Stimulated activated CD4-positive, alpha-beta T cell treated with anti-CD3 and anti-CD28 coated beads, Interleukin-1b, Interleukin-23, amount 100 ng/mL, for 24 hours (primary cell): Measurements from ENCODE around the gene TNRC18.
"Not testable (repeated sequence)": the region's sequence is repeated elsewhere in the genome, so short reads cannot be mapped to it uniquely, and the experiment has no call there.

Experiments
- DNase-seq, 4 experiments: peaks; one replicate each; pipeline ENCODE4 v3.0.0-alpha.2; 2020; ENCODE audit warnings: low read depth in 4 of 4, low spot score in 1 of 4

The TNRC18 gene

GRCh38 chr7:5380350-5381070, 43.1 kb downstream of the TNRC18 start:
- DNase-seq = no peak

- no peak for DNase-seq
These were observed 44.1 kb downstream of the TNRC18 start for GRCh38 chr7:5379546-5379945.

- DNase-seq = no peak
These were observed 45.8 kb downstream of the TNRC18 start for GRCh38 chr7:5377816-5378215.

GRCh38 chr7:5377279-5377678, 46.4 kb downstream of the TNRC18 start:
- no peak for DNase-seq

GRCh38 chr7:5375925-5376324, 47.7 kb downstream of the TNRC18 start:
- no peak for DNase-seq

GRCh38 chr7:5374464-5374863, 49.2 kb downstream of the TNRC18 start:
- DNase-seq = no peak

- DNase-seq = no peak
These were observed 50.3 kb downstream of the TNRC18 start for GRCh38 chr7:5373300-5373699.

GRCh38 chr7:5370454-5371353, 52.9 kb downstream of the TNRC18 start:
- no peak for DNase-seq

GRCh38 chr7:5367661-5368060, 56.0 kb downstream of the TNRC18 start:
- no peak for DNase-seq

- DNase-seq = peak; percentile 7 to 37 (median 12)
These were observed 57.5 kb downstream of the TNRC18 start for GRCh38 chr7:5365976-5366625.

GRCh38 chr7:5363729-5364128, 59.9 kb downstream of the TNRC18 start:
- DNase-seq = no peak

- DNase-seq = no peak
These were observed 61.2 kb downstream of the TNRC18 start for GRCh38 chr7:5362466-5362865.

GRCh38 chr7:5361446-5362127, 62.0 kb downstream of the TNRC18 start:
- DNase-seq = no peak

GRCh38 chr7:5360971-5361370, 62.7 kb downstream of the TNRC18 start:
- DNase-seq = no peak

- no peak for DNase-seq
These were observed 63.2 kb downstream of the TNRC18 start for GRCh38 chr7:5360451-5360850.

GRCh38 chr7:5360021-5360420, 63.6 kb downstream of the TNRC18 start:
- not testable (repeated sequence) for DNase-seq

- DNase-seq = no peak
These were observed 64.3 kb downstream of the TNRC18 start for GRCh38 chr7:5359344-5359743.

GRCh38 chr7:5357951-5358350, 65.7 kb downstream of the TNRC18 start:
- no peak for DNase-seq

GRCh38 chr7:5356751-5357119, 66.9 kb downstream of the TNRC18 start:
- DNase-seq = no peak

GRCh38 chr7:5354460-5355232, 69.0 kb downstream of the TNRC18 start:
- DNase-seq = no peak
